DOHH2 (cell line): Measurements from ENCODE around the gene CYBA.

Experiments used
- CTCF ChIP-seq: fragments of 200-600 bp; sonication (generic); IDR thresholded peaks from one replicate; pipeline ENCODE4 v1.5.1; 2014; ENCODE audit warnings: antibody characterized with exemption, mild to moderate bottlenecking, low read depth, low read length; ENCODE audit not compliant: poor library complexity, severe bottlenecking
- EZH2phosphoT487 ChIP-seq: fragments of 200-600 bp; sonication (generic); IDR thresholded peaks from 2 replicates; pipeline ENCODE4 v1.6.1; 2017; ENCODE audit warnings: borderline replicate concordance, mild to moderate bottlenecking, antibody characterized with exemption, low read length, moderate library complexity, mixed read lengths

- TF ChIP-seq EZH2phosphoT487 (no peak), CTCF (no peak)
Measured at GRCh38 chr16:88700322-88700635, 49.4 kb upstream of the CYBA start.
